ENCODE results near the gene MAN1C1.
"Not testable (repeated sequence)": the region's sequence is repeated elsewhere in the genome, so short reads cannot be mapped to it uniquely, and the experiment has no call there.

MAN1C1 gene

DNA sequence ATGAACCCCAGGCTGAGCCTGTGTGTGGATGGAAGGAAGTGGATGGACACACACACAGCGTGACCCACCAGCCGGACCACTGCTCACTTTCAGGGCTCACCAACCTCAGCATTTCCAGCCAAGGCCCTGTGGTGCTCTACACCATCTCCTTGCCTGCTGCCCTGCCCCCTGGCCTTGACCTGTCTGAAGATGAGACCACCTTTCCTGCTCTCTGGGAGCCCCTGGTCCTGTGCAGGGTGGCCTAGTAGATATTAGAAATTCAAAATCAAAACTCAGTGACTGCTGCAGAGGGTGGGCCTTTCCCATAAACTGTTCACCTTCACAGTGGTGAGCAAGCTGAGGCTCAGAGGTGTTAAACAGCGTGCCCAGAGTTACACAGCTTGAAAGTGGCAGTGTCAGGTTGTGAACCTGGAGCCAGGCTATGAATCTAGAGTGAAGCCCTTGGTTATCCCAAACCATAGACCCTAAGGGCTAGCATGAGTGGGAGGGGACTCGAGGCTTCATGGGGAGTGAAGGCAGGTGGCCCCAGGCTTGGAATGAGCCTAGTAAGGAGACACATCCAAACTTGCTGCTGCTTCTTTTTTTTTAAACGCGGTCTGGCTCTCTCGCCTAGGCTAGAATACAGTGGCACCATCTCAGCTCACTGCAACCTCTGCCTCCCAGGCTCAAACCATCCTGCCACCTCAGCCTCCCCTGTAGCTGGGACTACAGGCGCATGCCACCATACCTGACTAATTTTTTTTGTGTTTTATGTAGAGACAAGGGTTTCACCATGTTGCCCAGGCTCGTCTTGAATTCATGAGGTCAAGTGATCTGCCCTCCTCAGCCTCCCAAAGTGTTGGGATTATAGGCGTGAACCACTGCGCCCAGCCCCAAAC is 41.5 kb downstream of the MAN1C1 start:
- no peak for DNase-seq

DNA sequence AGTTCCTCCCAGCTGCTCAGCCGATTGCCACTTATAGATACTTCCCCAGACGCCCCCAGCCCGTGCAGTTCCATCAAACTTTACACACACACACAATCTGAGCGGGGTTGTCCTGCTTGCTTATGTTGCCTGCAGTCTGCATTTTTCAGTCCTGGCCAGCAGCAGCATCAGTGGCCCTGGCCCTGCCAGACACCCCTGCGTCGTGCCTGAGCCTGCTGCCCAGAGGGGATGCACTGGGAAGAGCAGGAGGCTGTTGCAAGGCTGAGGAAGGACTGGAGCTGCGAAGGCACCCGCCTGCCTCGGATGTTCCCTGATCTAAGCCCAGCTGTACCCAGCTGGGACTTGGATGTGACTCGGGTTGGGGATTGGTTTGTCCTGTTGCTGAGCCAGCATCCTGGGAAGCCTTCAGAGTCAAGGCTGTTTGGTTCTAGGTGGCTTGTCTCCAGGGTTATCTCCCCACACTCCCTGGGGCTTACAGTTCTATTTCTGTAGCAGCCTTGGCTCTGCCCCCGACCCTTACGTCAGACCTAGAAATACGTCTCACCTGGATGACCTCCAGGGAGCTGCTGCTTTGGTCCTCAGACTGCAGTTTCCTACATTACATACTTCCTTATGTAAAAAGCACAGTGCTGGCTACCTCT is 42.3 kb downstream of the MAN1C1 start:
- no peak for DNase-seq

GRCh38 chr1:25661043-25661815 is 44.6 kb downstream of the MAN1C1 start:
- DNase-seq, result no peak

DNA sequence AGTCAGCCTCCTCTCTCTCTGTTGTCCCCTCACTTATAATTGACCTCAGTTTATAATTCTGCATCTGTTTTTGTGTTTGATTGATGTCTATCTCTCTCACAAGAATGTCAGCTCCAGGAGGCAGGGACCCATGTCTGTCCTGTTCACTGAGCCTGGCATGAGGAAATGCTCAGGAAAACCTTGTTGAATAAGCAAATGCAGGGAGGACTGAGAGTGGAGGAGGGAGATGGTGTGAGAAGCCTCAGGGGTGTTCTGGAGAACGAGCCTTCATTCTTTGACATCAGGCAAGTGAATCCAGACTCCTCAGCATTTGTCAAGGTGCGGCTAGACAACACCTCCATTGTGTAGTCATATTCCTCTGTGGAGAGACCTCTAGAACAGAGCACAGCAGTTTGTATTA is 45.5 kb downstream of the MAN1C1 start:
- no peak for DNase-seq

DNA sequence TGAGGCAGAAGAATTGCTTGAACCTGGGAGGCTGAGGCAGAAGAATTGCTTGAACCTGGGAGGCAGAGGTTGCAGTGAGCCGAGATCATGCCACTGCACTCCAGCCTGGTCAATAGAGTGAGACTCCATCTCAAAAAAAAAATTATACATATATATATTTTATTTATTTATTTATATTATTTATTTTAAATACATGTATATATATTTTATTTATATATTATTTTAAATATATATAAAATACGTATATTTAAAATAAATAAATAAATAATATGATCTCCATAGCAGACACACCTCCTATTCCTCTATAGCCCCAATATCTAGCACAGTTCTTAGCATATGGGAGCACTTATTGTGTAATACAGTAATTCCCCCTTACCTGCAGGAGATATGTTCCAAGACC is 46.4 kb downstream of the MAN1C1 start:
- DNase-seq, result not testable (repeated sequence)

- DNase-seq, result no peak
These were observed 48.0 kb downstream of the MAN1C1 start for GRCh38 chr1:25664357-25665199.

GRCh38 chr1:25666460-25666859 is 49.9 kb downstream of the MAN1C1 start:
- DNase-seq, result no peak

GRCh38 chr1:25668931-25669573 is 52.5 kb downstream of the MAN1C1 start:
- no peak for DNase-seq

DNA sequence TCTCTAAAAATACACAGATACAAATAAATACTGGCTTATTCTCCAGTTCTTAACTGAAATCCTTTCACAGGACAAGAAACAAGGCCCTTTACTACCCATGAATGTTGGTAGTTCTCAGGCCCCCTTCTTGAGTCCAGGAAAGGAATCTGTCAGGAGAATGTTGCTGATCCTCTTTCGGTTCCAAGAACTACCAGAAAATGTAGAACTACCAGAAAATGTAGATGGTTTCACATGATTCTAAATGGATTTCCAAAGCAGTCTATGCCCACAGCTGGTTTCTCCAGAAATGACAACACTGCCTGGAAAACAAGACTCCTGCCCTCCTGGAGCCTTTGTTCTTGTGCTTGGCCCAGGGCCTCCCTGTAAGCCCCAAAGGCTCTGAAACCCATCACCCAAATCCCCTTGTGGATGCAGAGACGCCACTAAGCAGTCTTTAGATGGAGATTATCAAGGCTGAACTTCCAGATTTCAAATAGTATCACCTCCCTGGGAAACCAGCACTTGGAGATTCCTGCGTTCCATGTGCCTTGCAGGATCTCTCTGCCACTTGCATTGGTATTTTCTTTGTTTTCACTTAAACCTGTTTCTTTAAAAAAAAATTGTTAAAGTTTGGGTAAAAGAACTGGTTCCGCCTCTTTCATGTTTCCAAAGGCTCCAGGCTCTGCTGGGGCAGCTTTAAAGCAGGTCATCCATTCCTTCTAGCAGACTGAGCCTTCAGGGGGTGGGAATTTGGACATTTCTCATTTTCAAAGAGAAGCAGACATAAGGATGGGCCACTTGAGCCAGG is 53.4 kb downstream of the MAN1C1 start:
- no peak for DNase-seq

GRCh38 chr1:25671929-25672328 is 55.3 kb downstream of the MAN1C1 start:
- DNase-seq, result no peak

DNA sequence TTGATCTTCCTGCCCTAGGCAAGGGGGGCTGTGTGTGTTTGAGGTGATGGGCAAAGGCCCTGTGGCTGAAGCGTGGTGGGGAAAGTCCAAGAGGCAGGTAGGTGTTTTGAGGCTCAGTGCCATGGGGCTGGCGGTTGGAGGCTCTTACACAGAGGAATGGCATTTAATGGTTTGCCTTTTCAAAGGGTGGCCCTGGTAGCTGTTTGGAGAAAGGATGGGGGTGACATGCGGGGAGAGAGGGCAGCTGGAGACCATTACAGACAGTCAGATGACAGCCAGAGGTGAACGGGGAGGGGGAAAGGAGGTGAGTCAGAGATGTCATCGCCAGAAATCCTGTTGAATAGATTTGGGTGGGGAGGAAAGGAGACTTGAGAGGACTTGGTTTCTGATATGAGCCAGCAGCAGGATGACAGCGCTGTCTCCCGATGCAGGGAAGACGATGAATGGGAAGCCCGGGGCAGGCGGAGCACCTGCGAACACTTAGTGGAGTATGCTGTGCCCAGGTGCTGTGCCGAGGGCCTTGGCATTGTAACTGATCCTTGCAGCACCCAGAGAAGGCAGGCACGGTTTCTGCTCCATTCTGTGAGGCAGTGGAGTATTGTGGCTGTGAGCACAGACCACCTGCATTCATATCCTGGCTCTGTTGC is 56.3 kb downstream of the MAN1C1 start:
- DNase-seq, result peak; percentile 26

- DNase-seq, result no peak
These were observed 56.9 kb downstream of the MAN1C1 start for GRCh38 chr1:25673456-25673855.

- no peak for DNase-seq
These were observed 57.6 kb downstream of the MAN1C1 start for GRCh38 chr1:25673962-25674806.

- no peak for DNase-seq
These were observed 58.2 kb downstream of the MAN1C1 start for GRCh38 chr1:25674807-25675084.

DNA sequence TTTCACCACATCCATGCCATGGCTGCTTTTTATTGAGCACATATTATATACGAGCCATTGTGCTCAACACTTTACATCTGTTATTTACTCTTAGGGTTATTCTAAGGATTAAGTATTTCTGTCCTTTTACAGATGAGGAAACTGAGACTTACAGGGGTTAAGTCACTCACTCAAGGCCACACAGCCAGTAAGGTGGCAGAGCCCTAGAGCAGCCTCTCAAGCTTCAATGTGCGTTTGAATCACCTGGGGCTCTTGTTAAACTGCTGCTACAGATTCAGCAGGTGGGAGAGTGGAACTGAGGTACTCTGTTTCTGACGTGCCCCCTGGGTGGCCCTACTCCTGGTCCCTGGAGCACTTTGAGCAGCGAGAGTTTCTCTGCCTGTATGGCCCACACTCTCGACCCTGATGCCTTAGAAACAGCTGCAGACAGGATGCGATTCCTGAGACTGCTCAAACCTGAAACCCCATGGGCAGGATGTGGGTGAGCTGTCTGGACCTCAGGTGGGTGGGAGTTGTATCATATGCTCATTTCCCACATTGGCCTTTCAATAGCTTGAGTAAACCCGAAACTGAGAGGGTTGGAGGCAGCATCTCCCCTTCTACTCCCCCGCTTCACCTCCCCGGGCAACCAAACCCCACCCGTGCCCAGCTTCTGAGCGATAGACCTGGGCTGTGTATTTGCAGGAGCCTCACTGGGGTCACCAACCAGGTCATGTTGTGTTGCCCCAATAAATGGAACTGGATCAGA is 59.3 kb downstream of the MAN1C1 start:
- no peak for DNase-seq

DNA sequence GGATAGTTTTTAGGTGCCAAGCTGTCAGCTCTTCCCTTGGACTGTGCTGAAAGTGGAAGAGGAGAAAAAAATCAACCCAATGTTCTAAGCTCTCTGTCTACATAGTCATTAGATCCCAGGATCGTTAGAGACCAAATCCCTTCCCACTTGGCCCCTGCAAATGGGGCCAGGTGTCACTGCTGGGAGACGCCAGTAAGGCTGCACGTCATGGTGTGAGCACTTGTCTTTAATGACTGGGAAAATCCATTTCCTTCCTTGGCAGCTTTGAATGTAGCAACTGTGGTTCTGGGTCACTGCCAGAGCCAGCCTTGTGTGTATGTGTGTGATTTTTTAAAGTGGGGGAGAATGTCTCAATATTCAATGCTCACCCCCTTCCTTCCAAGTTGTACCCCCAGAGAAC is 59.9 kb downstream of the MAN1C1 start:
- DNase-seq, result no peak

DNA sequence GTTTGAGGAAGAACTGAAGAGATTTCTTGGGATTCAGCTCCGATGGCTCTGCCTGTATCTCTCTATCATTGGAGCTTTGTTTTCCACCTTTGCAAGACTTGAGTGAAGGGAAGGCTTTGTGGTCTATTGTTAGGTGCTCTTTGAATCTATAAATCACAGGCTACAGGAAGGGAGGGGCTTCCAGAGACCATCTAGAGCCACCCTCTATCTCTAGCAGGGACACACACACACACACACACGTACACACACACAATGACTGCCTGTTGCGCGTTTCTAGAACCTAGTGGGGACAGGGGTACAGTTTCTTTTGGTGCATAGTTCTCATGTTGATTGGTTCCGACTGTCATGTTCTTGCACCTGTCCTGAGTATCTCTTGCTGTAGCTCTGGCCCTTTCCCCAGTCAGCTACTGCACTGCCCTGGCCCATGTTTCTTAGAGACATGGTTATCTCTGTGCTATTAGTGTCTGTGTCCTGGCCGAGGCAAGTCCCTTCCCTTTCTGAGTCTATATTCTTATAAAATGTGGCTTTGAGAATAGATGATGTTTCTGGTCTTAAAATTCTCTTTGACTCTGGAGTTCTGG is 60.7 kb downstream of the MAN1C1 start:
- no peak for DNase-seq

DNA sequence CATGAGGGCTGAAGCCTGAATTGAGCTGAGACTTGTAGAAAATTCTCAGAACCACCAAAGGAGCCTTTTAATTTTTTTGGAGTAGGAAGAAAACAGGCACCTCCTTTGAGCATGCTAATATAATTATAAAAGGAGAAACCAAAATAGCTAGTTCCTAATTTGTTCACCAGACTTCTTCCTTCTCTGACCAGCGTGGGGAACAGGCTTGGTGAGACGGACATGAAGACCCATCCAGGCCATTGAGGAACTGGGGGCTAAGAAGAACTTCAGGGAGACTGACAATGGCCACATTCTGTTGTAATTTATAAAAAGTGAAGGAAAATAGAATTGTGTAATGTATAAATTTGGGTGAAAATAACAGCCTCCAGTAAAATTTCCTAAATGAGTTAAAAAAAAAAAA is 62.6 kb downstream of the MAN1C1 start:
- DNase-seq, result no peak

- no peak for DNase-seq
These were observed 64.1 kb downstream of the MAN1C1 start for GRCh38 chr1:25680701-25681100.

Measured in fibroblast of skin of abdomen (primary cell).